Parathyroid adenoma (tissue), 2 donors: ENCODE measurements around the gene XYLB.

Experiments used
- H2AFZ ChIP-seq: fragments of 300-600 bp; sonication (generic); one replicate; pipeline ENCODE4 v1.7.0; 2017; ENCODE audit warnings: antibody characterized with exemption, mild to moderate bottlenecking
- H3K27ac ChIP-seq: fragments of 300-600 bp; sonication (generic); one replicate; pipeline ENCODE4 v1.7.0; 2017
- H3K27me3 ChIP-seq: fragments of 300-600 bp; sonication (generic); one replicate; pipeline ENCODE4 v1.7.0; 2017; ENCODE audit warnings: low read length; ENCODE audit not compliant: control insufficient read depth, insufficient read depth
- H3K36me3 ChIP-seq: fragments of 300-600 bp; sonication (generic); one replicate; pipeline ENCODE4 v1.7.0; 2017; ENCODE audit warnings: low read length; ENCODE audit not compliant: control insufficient read depth, insufficient read depth
- H3K4me1 ChIP-seq: fragments of 300-600 bp; sonication (generic); one replicate; pipeline ENCODE4 v1.7.0; 2017; ENCODE audit warnings: control low read depth
- H3K4me2 ChIP-seq: fragments of 300-600 bp; sonication (generic); one replicate; pipeline ENCODE4 v1.7.0; 2017; ENCODE audit warnings: low read length
- H3K4me3 ChIP-seq: fragments of 300-600 bp; sonication (generic); one replicate; pipeline ENCODE4 v1.7.0; 2017; ENCODE audit warnings: low read depth, low read length
- H3K79me2 ChIP-seq: fragments of 300-600 bp; sonication (generic); one replicate; pipeline ENCODE4 v1.7.0; 2017; ENCODE audit warnings: control low read depth
- H3K9ac ChIP-seq: fragments of 300-600 bp; sonication (generic); one replicate; pipeline ENCODE4 v1.7.0; 2017; ENCODE audit warnings: mild to moderate bottlenecking
- H3K9me3 ChIP-seq: fragments of 300-600 bp; sonication (generic); one replicate; pipeline ENCODE4 v1.7.0; 2017; ENCODE audit warnings: low read length; ENCODE audit not compliant: control insufficient read depth
- TF ChIP-seq, protein P1 (sequence below): fragments of 300-600 bp; sonication (generic); IDR thresholded peaks from one replicate; pipeline ENCODE4 v1.7.0; 2017; ENCODE audit warnings: antibody characterized with exemption, mild to moderate bottlenecking
- donor health status: primary hyperparathyroidism.

Gene XYLB

DNA sequence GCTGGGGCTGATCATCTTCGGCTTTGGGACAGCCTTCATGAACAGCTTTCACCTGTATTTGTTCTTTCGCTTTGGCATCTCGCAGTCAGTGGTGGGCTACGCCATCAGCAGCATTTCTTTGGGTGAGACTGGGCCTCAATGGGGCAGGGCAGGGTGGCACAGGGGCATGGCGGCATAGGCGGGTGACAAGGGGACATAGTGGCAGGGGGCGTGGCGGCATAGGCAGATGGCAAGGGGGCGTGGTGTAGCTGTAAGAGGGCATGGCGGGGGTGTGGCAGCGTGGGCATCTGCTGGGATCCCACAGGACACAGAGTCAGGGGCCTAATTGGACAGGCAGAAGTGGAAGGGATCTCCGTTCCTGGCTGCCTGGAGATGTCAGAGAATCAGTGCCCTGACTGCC lies 39.0 kb upstream of the XYLB start:
- H3K4me2 ChIP-seq: no peak overlapping the region
- TF ChIP-seq, protein P1, sequence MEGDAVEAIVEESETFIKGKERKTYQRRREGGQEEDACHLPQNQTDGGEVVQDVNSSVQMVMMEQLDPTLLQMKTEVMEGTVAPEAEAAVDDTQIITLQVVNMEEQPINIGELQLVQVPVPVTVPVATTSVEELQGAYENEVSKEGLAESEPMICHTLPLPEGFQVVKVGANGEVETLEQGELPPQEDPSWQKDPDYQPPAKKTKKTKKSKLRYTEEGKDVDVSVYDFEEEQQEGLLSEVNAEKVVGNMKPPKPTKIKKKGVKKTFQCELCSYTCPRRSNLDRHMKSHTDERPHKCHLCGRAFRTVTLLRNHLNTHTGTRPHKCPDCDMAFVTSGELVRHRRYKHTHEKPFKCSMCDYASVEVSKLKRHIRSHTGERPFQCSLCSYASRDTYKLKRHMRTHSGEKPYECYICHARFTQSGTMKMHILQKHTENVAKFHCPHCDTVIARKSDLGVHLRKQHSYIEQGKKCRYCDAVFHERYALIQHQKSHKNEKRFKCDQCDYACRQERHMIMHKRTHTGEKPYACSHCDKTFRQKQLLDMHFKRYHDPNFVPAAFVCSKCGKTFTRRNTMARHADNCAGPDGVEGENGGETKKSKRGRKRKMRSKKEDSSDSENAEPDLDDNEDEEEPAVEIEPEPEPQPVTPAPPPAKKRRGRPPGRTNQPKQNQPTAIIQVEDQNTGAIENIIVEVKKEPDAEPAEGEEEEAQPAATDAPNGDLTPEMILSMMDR: no peak
- no peaks in the 10 kb centered on the region for H3K9me3 ChIP-seq
- H3K79me2 ChIP-seq: no peaks in the 10 kb centered on the region
- no peak overlapping the region for H3K27ac ChIP-seq
- no peaks in the 10 kb centered on the region for H3K36me3 ChIP-seq
- H2AFZ ChIP-seq: no peak overlapping the region
- H3K9ac ChIP-seq: no peak overlapping the region
- H3K27me3 ChIP-seq: no peaks in the 10 kb centered on the region
- no peak overlapping the region for H3K4me3 ChIP-seq
- H3K4me1 ChIP-seq: no peaks in the 10 kb centered on the region

DNA sequence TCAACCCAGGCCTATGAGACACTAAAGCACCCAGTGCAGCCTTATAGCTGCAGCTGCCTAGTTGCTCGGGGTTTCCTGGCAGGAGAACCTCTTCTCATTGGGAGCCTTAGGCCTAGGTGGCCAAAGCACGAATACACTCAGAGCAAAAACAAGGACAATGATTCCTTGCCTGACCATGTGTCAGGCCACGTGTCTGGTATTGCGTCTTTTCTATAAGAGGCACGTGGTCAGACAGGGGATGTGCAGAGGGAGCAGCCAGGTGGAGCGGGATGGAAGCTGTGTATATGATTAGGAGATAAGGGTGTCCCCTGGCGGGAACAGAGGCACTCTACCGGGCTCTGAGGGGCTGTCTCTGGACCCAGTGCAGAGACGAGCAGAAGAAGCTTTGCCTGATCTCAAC lies 38.1 kb upstream of the XYLB start:
- no peak overlapping the region for H3K9ac ChIP-seq
- H2AFZ ChIP-seq: no peak overlapping the region
- H3K27ac ChIP-seq: no peak overlapping the region
- no peaks in the 10 kb centered on the region for H3K27me3 ChIP-seq
- no peaks in the 10 kb centered on the region for H3K36me3 ChIP-seq
- no peaks in the 10 kb centered on the region for H3K9me3 ChIP-seq
- no peak overlapping the region for H3K4me2 ChIP-seq
- TF ChIP-seq, protein P1: no peak
- no peaks in the 10 kb centered on the region for H3K4me1 ChIP-seq
- H3K4me3 ChIP-seq: no peak overlapping the region
- H3K79me2 ChIP-seq: no peaks in the 10 kb centered on the region

DNA sequence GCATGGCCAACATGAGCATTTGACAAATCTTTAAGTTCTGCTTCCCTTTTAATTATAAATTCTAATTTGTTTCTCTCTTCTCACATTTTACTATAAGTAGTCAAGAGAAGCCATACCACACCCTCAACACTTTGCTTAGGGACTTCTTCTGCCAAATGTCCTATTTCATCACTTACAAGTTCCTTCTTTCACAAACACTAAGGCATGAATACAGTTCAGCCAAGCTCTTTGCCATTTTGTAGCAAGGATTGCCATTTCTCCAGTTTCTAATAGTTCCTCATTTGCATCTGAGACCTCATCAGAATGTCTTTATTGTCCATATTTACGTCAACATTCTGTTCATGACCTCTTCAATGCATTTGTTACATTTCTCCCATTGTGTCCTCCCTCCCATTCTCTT lies 35.1 kb upstream of the XYLB start:
- no peak overlapping the region for H3K4me2 ChIP-seq
- H3K4me1 ChIP-seq: no peaks in the 10 kb centered on the region
- no peak overlapping the region for H3K4me3 ChIP-seq
- H3K9ac ChIP-seq: no peak overlapping the region
- no peak overlapping the region for H3K27ac ChIP-seq
- H3K27me3 ChIP-seq: no peaks in the 10 kb centered on the region
- no peak overlapping the region for H2AFZ ChIP-seq
- no peaks in the 10 kb centered on the region for H3K9me3 ChIP-seq
- no peaks in the 10 kb centered on the region for H3K36me3 ChIP-seq
- TF ChIP-seq, protein P1: no peak
- H3K79me2 ChIP-seq: no peaks in the 10 kb centered on the region

DNA sequence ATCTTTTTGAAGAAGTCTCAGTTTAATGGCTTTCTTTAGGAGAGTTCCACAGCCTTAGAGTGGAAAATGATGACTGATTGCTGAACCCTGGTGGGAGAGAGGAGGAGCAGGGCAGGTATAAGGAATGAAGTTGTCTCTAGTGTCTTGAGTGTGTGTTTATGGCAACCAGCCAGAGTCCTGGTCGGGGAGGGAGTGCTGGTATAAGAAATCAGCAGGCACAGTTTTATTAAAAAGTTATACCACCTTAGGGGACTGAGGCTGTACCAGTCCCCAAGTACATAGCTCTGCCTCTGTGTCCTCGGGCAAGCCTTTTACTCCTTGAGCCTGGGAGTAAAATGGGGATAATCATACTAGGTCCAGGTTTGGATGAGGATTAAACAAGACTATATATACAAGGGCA lies 34.6 kb upstream of the XYLB start:
- no peak overlapping the region for H2AFZ ChIP-seq
- no peaks in the 10 kb centered on the region for H3K4me1 ChIP-seq
- H3K9me3 ChIP-seq: no peaks in the 10 kb centered on the region
- H3K27ac ChIP-seq: no peak overlapping the region
- no peaks in the 10 kb centered on the region for H3K36me3 ChIP-seq
- TF ChIP-seq, protein P1: no peak
- H3K9ac ChIP-seq: no peak overlapping the region
- no peaks in the 10 kb centered on the region for H3K79me2 ChIP-seq
- H3K4me3 ChIP-seq: no peak overlapping the region
- no peak overlapping the region for H3K4me2 ChIP-seq
- H3K27me3 ChIP-seq: no peaks in the 10 kb centered on the region

DNA sequence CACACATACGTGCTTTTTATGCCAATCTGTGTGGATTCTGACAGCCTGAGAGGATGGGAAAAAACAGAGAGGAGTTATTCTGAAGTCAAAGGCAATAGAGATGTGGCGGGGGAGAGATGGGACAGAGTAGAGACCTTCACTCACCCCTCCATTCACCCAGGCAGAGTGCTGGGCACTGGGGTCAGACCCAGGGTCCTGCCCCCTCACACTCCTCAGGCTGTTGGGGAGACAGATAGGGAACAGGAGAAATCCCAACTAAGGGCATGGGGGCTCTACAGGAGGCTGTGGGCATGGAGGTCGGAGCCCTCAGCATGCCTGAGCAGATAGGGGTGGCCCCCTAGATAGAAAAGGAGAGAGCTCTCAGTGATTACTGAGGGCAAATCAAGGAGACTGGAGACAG lies 34.2 kb upstream of the XYLB start:
- H3K4me1 ChIP-seq: no peaks in the 10 kb centered on the region
- H3K4me2 ChIP-seq: no peak overlapping the region
- no peak overlapping the region for H2AFZ ChIP-seq

More for the DNA sequence above, 34.2 kb upstream of the XYLB start:
- Histone ChIP-seq H3K36me3 (no peaks in the 10 kb centered on the region), H3K9ac (no peak overlapping the region), H3K79me2 (no peaks in the 10 kb centered on the region), H3K27ac (no peak overlapping the region), H3K27me3 (no peaks in the 10 kb centered on the region), H3K4me3 (no peak overlapping the region), H3K9me3 (no peaks in the 10 kb centered on the region)
- TF ChIP-seq, protein P1: no peak
